Chondrocyte (in vitro differentiated cells): ENCODE measurements around the gene BCL11B. TPM values are rescaled to one million over a fixed set of nuclear protein-coding genes. Genes with fewer than 3 reads are reported as not detected.

Source experiments
- DNase-seq: peaks from one replicate; pipeline ENCODE4 v3.0.0; 2021; ENCODE audit warnings: mixed read lengths, low spot score
- H3K27ac Mint-ChIP-seq: one replicate; pipeline ENCODE4 v1.8.0; 2021; ENCODE audit warnings: mild to moderate bottlenecking, moderate library complexity, mixed read lengths; ENCODE audit not compliant: unreplicated experiment
- H3K27me3 Mint-ChIP-seq: 2 replicates; pipeline ENCODE4 v1.8.0; 2021; ENCODE audit warnings: low read depth, mixed read lengths
- H3K36me3 Mint-ChIP-seq: 2 replicates; pipeline ENCODE4 v1.8.0; 2021; ENCODE audit warnings: low read depth, mixed read lengths
- H3K4me1 Mint-ChIP-seq: 2 replicates; pipeline ENCODE4 v1.8.0; 2021; ENCODE audit warnings: low read depth, mild to moderate bottlenecking, mixed read lengths
- H3K4me3 Mint-ChIP-seq: one replicate; pipeline ENCODE4 v1.8.0; 2021; ENCODE audit warnings: mild to moderate bottlenecking, moderate library complexity, mixed read lengths; ENCODE audit not compliant: unreplicated experiment
- H3K9me3 Mint-ChIP-seq: 2 replicates; pipeline ENCODE4 v1.8.0; 2021; ENCODE audit warnings: low read depth, mixed read lengths
- CTCF ChIP-seq: fragments of 200-600 bp; sonication (generic); IDR thresholded peaks from 2 replicates; pipeline ENCODE4 v1.5.0; 2021; ENCODE audit warnings: antibody characterized with exemption, mild to moderate bottlenecking, moderate library complexity
- total RNA-seq: library from RNA; stranded (reverse); gene quantifications from 3 replicates; pipeline ENCODE4 v1.2.1, GENCODE V29; 2021

The BCL11B gene
- total RNA-seq, 1 donor from 2014 or later: 0.17 TPM

- H3K4me1 Mint-ChIP-seq: peaks cover 16% of the 10 kb centered on the region
- peaks cover 2% of the 10 kb centered on the region for H3K36me3 Mint-ChIP-seq
- TF ChIP-seq CTCF: no peak
- DNase-seq: no peak
- no peak overlapping the region for H3K27ac Mint-ChIP-seq
- peaks cover 61% of the 10 kb centered on the region for H3K27me3 Mint-ChIP-seq
- no peaks in the 10 kb centered on the region for H3K9me3 Mint-ChIP-seq
- no peak overlapping the region for H3K4me3 Mint-ChIP-seq
Measured at GRCh38 chr14:99247772-99248171, 24.2 kb downstream of the BCL11B start.

GRCh38 chr14:99247101-99247729 lies 24.8 kb downstream of the BCL11B start:
- peaks cover 2% of the 10 kb centered on the region for H3K36me3 Mint-ChIP-seq
- peaks cover 16% of the 10 kb centered on the region for H3K4me1 Mint-ChIP-seq
- H3K27ac Mint-ChIP-seq: no peak overlapping the region
- H3K27me3 Mint-ChIP-seq: peaks cover 63% of the 10 kb centered on the region
- H3K9me3 Mint-ChIP-seq: no peaks in the 10 kb centered on the region
- H3K4me3 Mint-ChIP-seq: peak overlapping the region; percentile 44
- no peak for TF ChIP-seq CTCF
- no peak for DNase-seq

GRCh38 chr14:99246536-99247097 lies 25.4 kb downstream of the BCL11B start:
- Mint-ChIP-seq H3K36me3 (peaks cover 2% of the 10 kb centered on the region), H3K27me3 (peaks cover 67% of the 10 kb centered on the region), H3K4me3 (peak overlapping the region; percentile 44)

GRCh38 chr14:99245564-99246511 lies 26.2 kb downstream of the BCL11B start:
- Mint-ChIP-seq H3K27me3 (peaks cover 66% of the 10 kb centered on the region), H3K4me1 (peaks cover 16% of the 10 kb centered on the region), H3K36me3 (peaks cover 2% of the 10 kb centered on the region), H3K27ac (no peak overlapping the region), H3K4me3 (peak overlapping the region; percentile 31), H3K9me3 (no peaks in the 10 kb centered on the region)
- peak; percentile 66 for DNase-seq
- TF ChIP-seq CTCF: no peak

More at GRCh38 chr14:99246536-99247097, 25.4 kb downstream of the BCL11B start:
- peaks cover 16% of the 10 kb centered on the region for H3K4me1 Mint-ChIP-seq
- no peaks in the 10 kb centered on the region for H3K9me3 Mint-ChIP-seq
- peak; percentile 72 for DNase-seq
- no peak overlapping the region for H3K27ac Mint-ChIP-seq
- no peak for TF ChIP-seq CTCF

GRCh38 chr14:99244941-99245563 lies 26.9 kb downstream of the BCL11B start:
- TF ChIP-seq CTCF: no peak
- H3K36me3 Mint-ChIP-seq: peaks cover 2% of the 10 kb centered on the region
- H3K9me3 Mint-ChIP-seq: no peaks in the 10 kb centered on the region
- peaks cover 16% of the 10 kb centered on the region for H3K4me1 Mint-ChIP-seq
- H3K27me3 Mint-ChIP-seq: peaks cover 68% of the 10 kb centered on the region
- H3K27ac Mint-ChIP-seq: no peak overlapping the region
- H3K4me3 Mint-ChIP-seq: no peak overlapping the region
- DNase-seq: no peak
